K562 (cell line): ENCODE measurements around the gene RPRD1B. TPM values are rescaled to one million over a fixed set of nuclear protein-coding genes. Genes with fewer than 3 reads are reported as not detected.

ENCODE experiments used
- ATAC-seq: fragments of 200-7000 bp; cut with Tn5 transposase; 3 replicates; pipeline ENCODE4 v1.9.1; 2020; ENCODE audit warnings: moderate library complexity
- BruUV-seq: library from RNA; stranded (reverse); fragments of 400-500 nt; replicated peaks from 2 replicates; lab custom pipeline; 2021; lab: Mats Ljungman, UMichigan
- CTCF ChIA-PET: fragments of 300-600 bp; formaldehyde crosslinking; extraction: SDS; loops from one replicate; lab custom pipeline; 2021; ENCODE audit warnings: low intra/inter-chr PET ratio; lab: Yijun Ruan, JAX
- POLR2A ChIA-PET: fragments of 300-600, 350-650 bp; sonication (Branson Sonifier 250); formaldehyde crosslinking; extraction: SDS; loops from one replicate; lab custom pipeline; 2021; ENCODE audit warnings: antibody characterized with exemption, inconsistent platforms; lab: Yijun Ruan, JAX
- DNase-seq, 4 experiments: peaks; one replicate each; pipeline versions ENCODE4 v3.0.0 to v3.0.0-alpha.2; 2011 to 2018; ENCODE audit warnings: low spot score in 3 of 4, mixed read lengths in 3 of 4; ENCODE audit errors: extremely low read depth in 1 of 4
- FAIRE-seq: peaks from 2 replicates; lab custom pipeline; 2011; peaks lifted over from hg19 to GRCh38; lab: Jason Lieb, UNC
- H2AFZ ChIP-seq: 2 replicates; pipeline ENCODE4 v1.6.0; 2011; ENCODE audit warnings: low read depth, low read length, control low read depth, inconsistent platforms
- H3K27ac ChIP-seq: fragments of 200-600 bp; 3 replicates; pipeline ENCODE4 v1.8.0; 2011; ENCODE audit warnings: low read depth, mild to moderate bottlenecking, control low read depth, inconsistent platforms, low read length, moderate library complexity, mixed read lengths; ENCODE audit errors: extremely low read depth
- H3K27me3 ChIP-seq, 2 experiments: fragments of 300-600 bp in 1 of 2; 2 replicates in 1 of 2; 3 replicates in 1 of 2; pipeline versions ENCODE4 v1.6.0 to v1.8.0; 2011; ENCODE audit warnings: inconsistent platforms in 2 of 2, low read length in 2 of 2, mild to moderate bottlenecking in 1 of 2, mixed read lengths in 1 of 2, moderate library complexity in 1 of 2; ENCODE audit not compliant: control insufficient read depth in 2 of 2, insufficient read depth in 2 of 2
- H3K36me3 ChIP-seq: fragments of 300-600 bp; 3 replicates; pipeline ENCODE4 v1.8.0; 2011; ENCODE audit warnings: mild to moderate bottlenecking, low read length, inconsistent platforms; ENCODE audit not compliant: control insufficient read depth, insufficient read depth
- H3K4me1 ChIP-seq, 2 experiments: fragments of 200-600 bp in 1 of 2; replicated peaks in 1 of 2; 2 replicates in 1 of 2; 3 replicates in 1 of 2; pipeline versions ENCODE4 v1.5.1 to v1.8.0; 2011; ENCODE audit warnings: inconsistent platforms in 2 of 2, low read length in 2 of 2, mild to moderate bottlenecking in 1 of 2, mixed read lengths in 1 of 2, moderate library complexity in 1 of 2; ENCODE audit not compliant: control insufficient read depth in 2 of 2, insufficient read depth in 2 of 2
- H3K4me2 ChIP-seq: 2 replicates; pipeline ENCODE4 v1.6.1; 2011; ENCODE audit warnings: low read length, control low read depth, inconsistent platforms, mixed read lengths; ENCODE audit not compliant: insufficient read depth
- H3K4me3 ChIP-seq: fragments of 200-600 bp; sonication (generic), shearing (Covaris generic); 2 replicates; pipeline ENCODE4 v1.5.1; 2016; ENCODE audit warnings: control low read depth, inconsistent platforms
- H3K79me2 ChIP-seq: fragments of 200-600 bp; 3 replicates; pipeline ENCODE4 v1.8.0; 2011; ENCODE audit warnings: low read length, inconsistent platforms; ENCODE audit not compliant: control insufficient read depth, insufficient read depth
- H3K9ac ChIP-seq, 2 experiments: 2 replicates each; pipeline versions ENCODE4 v1.6.0 to v1.6.1; 2011; ENCODE audit warnings: low read depth in 2 of 2, low read length in 2 of 2, control low read depth in 1 of 2, inconsistent platforms in 1 of 2, mild to moderate bottlenecking in 1 of 2, mixed read lengths in 1 of 2; ENCODE audit not compliant: insufficient read depth in 1 of 2
- H3K9me1 ChIP-seq: one replicate; pipeline ENCODE4 v1.6.0; 2011; ENCODE audit warnings: inconsistent platforms, mild to moderate bottlenecking, low read length, moderate library complexity; ENCODE audit not compliant: control insufficient read depth, insufficient read depth
- H3K9me3 ChIP-seq: replicated peaks from 2 replicates; pipeline ENCODE4 v1.5.1; 2011; ENCODE audit warnings: low read depth, low read length, inconsistent platforms; ENCODE audit not compliant: control insufficient read depth, insufficient read depth
- H4K20me1 ChIP-seq: replicated peaks from 2 replicates; pipeline ENCODE4 v1.6.1; 2011; ENCODE audit warnings: low read length, inconsistent platforms, mixed read lengths; ENCODE audit not compliant: control insufficient read depth, insufficient read depth
- ARNT ChIP-seq, 2 experiments: fragments of 450-650 bp; IDR thresholded peaks; 2 replicates each; pipeline ENCODE4 v1.6.1; 2016; ENCODE audit warnings: mild to moderate bottlenecking in 1 of 2
- CREBBP ChIP-seq: IDR thresholded peaks from one replicate; pipeline ENCODE4 v1.6.1; 2012; ENCODE audit warnings: low read depth, mild to moderate bottlenecking, control low read depth, inconsistent platforms, low read length
- ETS2 ChIP-seq: IDR thresholded peaks from 2 replicates; pipeline ENCODE4 v1.6.1; 2016; ENCODE audit warnings: borderline replicate concordance, missing genetic modification characterization, mild to moderate bottlenecking, moderate library complexity, missing compliant biosample characterization; ENCODE audit not compliant: poor library complexity, severe bottlenecking
- FOXP1 ChIP-seq: sonication (generic); formaldehyde crosslinking; IDR thresholded peaks from 2 replicates; pipeline ENCODE4 v1.8.0; 2022; ENCODE audit warnings: mild to moderate bottlenecking, missing genetic modification reagents
- FUS ChIP-seq: fragments of 200-400 bp; formaldehyde crosslinking; optimal IDR thresholded peaks from 2 replicates; pipeline ENCODE3; 2017; ENCODE audit warnings: low read depth, low read length
- JUNB ChIP-seq: fragments of 450-650 bp; formaldehyde crosslinking; conservative IDR thresholded peaks from 2 replicates; pipeline ENCODE4 v1.4.0; 2020; ENCODE audit warnings: mild to moderate bottlenecking
- KDM1A ChIP-seq, 2 experiments: fragments of 450-650 bp; IDR thresholded peaks; 2 replicates each; pipeline ENCODE4 v1.6.1; 2016; ENCODE audit warnings: mild to moderate bottlenecking in 2 of 2
- MAZ ChIP-seq, 2 experiments: fragments of 450-650 bp in 1 of 2; sonication (generic) in 1 of 2; formaldehyde crosslinking; IDR thresholded peaks in 1 of 2; conservative IDR thresholded peaks in 1 of 2; 2 replicates each; pipeline versions ENCODE4 v1.4.0 to v1.5.0; 2020; ENCODE audit warnings: mild to moderate bottlenecking in 1 of 2, missing genetic modification reagents in 1 of 2
- MCM2 ChIP-seq: fragments of 450-650 bp; IDR thresholded peaks from 2 replicates; pipeline ENCODE4 v1.6.1; 2017; ENCODE audit warnings: low read depth, mild to moderate bottlenecking
- MXI1 ChIP-seq: IDR thresholded peaks from 2 replicates; pipeline ENCODE4 v1.6.1; 2011; ENCODE audit warnings: low read depth, mild to moderate bottlenecking, improper control_type of control experiment, low read length
- MYNN ChIP-seq, 2 experiments: sonication (generic); formaldehyde crosslinking in 1 of 2; IDR thresholded peaks; 2 replicates each; pipeline versions ENCODE4 v1.5.0 to v1.6.1; 2016 to 2020; ENCODE audit warnings: antibody characterized with exemption in 1 of 2, missing genetic modification reagents in 1 of 2
- NCOR1 ChIP-seq: fragments of 450-650 bp; IDR thresholded peaks from 2 replicates; pipeline ENCODE4 v1.6.1; 2016; ENCODE audit warnings: mild to moderate bottlenecking, moderate library complexity
- PHF20 ChIP-seq: fragments of 450-650 bp; IDR thresholded peaks from 2 replicates; pipeline ENCODE4 v1.6.1; 2018; ENCODE audit not compliant: partially characterized antibody
- POLR2G ChIP-seq: fragments of 200-400 bp; formaldehyde crosslinking; IDR thresholded peaks from 2 replicates; pipeline ENCODE4 v1.6.1; 2017; ENCODE audit warnings: low read depth, mild to moderate bottlenecking, antibody characterized with exemption, low read length, moderate library complexity
- PURB ChIP-seq: sonication (generic); formaldehyde crosslinking; IDR thresholded peaks from 2 replicates; pipeline ENCODE4 v1.9.0; 2021; ENCODE audit warnings: low read depth, mild to moderate bottlenecking, missing genetic modification reagents
- RB1 ChIP-seq: fragments of 450-650 bp; IDR thresholded peaks from 2 replicates; pipeline ENCODE4 v1.6.1; 2017; ENCODE audit warnings: low read depth, mild to moderate bottlenecking
- RBM34 ChIP-seq: fragments of 200-400 bp; formaldehyde crosslinking; IDR thresholded peaks from 2 replicates; pipeline ENCODE4 v1.6.1; 2018; ENCODE audit warnings: low read length, borderline replicate concordance; ENCODE audit not compliant: insufficient read depth
- RFX1 ChIP-seq: fragments of 450-650 bp; IDR thresholded peaks from 2 replicates; pipeline ENCODE4 v1.6.1; 2016; ENCODE audit warnings: mild to moderate bottlenecking, moderate library complexity
- SLC30A9 ChIP-seq: fragments of 250-450 bp; sonication (Bioruptor Pico); IDR thresholded peaks from 2 replicates; pipeline ENCODE4 v1.8.0; 2022; ENCODE audit warnings: mild to moderate bottlenecking, moderate library complexity
- SP2 ChIP-seq: IDR thresholded peaks from 2 replicates; pipeline ENCODE4 v1.6.1; 2011; ENCODE audit warnings: mild to moderate bottlenecking, low read depth, low read length, moderate library complexity; ENCODE audit not compliant: poor library complexity, severe bottlenecking; ENCODE audit errors: extremely low read depth
- TARDBP ChIP-seq: fragments of 450-650 bp; IDR thresholded peaks from 2 replicates; pipeline ENCODE4 v1.6.1; 2016
- TEAD4 ChIP-seq, 2 experiments: sonication (generic) in 1 of 2; formaldehyde crosslinking in 1 of 2; IDR thresholded peaks; 2 replicates each; pipeline versions ENCODE4 v1.6.1 to v1.8.0; 2012 to 2022; ENCODE audit warnings: borderline replicate concordance in 1 of 2, inconsistent platforms in 1 of 2, low read length in 1 of 2, mild to moderate bottlenecking in 1 of 2, missing genetic modification reagents in 1 of 2
- ZBTB1 ChIP-seq: sonication (generic); formaldehyde crosslinking; IDR thresholded peaks from 2 replicates; pipeline ENCODE4 v1.8.1; 2023; ENCODE audit warnings: missing genetic modification reagents, low read depth, mild to moderate bottlenecking, borderline replicate concordance
- ZNF253 ChIP-seq: fragments of 250-450 bp; sonication (Bioruptor Pico); conservative IDR thresholded peaks from 2 replicates; pipeline ENCODE4 v1.6.1; 2021; ENCODE audit warnings: mild to moderate bottlenecking
- ZNF507 ChIP-seq: conservative IDR thresholded peaks from 2 replicates; pipeline ENCODE4 v1.6.1; 2017; ENCODE audit warnings: missing genetic modification characterization, missing compliant biosample characterization
- WGBS: fragments of 100-300 bp; shearing (Covaris generic); methylation state at CpG from one replicate; pipeline ENCODE4 v1.1.6; 2016; ENCODE audit warnings: low coverage, mixed read lengths; ENCODE audit not compliant: insufficient coverage; ENCODE audit errors: missing lambda C conversion rate; 5-methylcytosine and 5-hydroxymethylcytosine counted together
- in situ Hi-C: fragments of 300-500 bp; cut with MboI; formaldehyde crosslinking; loops from 4 replicates; pipeline ENCODE4 v1.15.0; 2018; ENCODE audit warnings: inconsistent platforms, mixed read lengths
- intact Hi-C: fragments of 100-400 bp; cut with micrococcal nuclease; formaldehyde crosslinking; loops from 2 replicates; pipeline ENCODE4 v1.14.2; 2022
- polyA plus RNA-seq, 8 experiments: library from polyadenylated mRNA; depleted of rRNA in 4 of 8; stranded (reverse) in 5 of 8; unstranded in 3 of 8; fragments of >200 nt; fragmentation: Nextera tagmentation in 2 of 8; fragmentation: Illumina TruSeq in 1 of 8; extraction: Ambion mirVana in 2 of 8; extraction: Trizol in 1 of 8; gene quantifications; 2 replicates each; pipeline versions ENCODE4 v1.2.1 to v1.2.3, GENCODE V29; 2011 to 2014; ENCODE audit warnings: inconsistent platforms in 1 of 8, missing spikeins in 1 of 8
- total RNA-seq, 7 experiments: library from RNA; depleted of rRNA in 6 of 7; stranded (reverse); fragments of >200 nt in 6 of 7; fragmentation: Illumina TruSeq in 2 of 7; extraction: Trizol in 2 of 7; gene quantifications; 2 replicates each; pipeline versions ENCODE4 v1.2.1 to v1.2.3, GENCODE V29; 2011 to 2021; ENCODE audit warnings: low replicate concordance in 1 of 7

The RPRD1B gene
- total and polyA plus RNA-seq, 9 of the 15 experiments (the other 6 are each of a cell fraction or from before 2014, with no cell fraction given): 5.5 to 43.0 (median 24.4) TPM

GRCh38 chr20:37987602-37988290 is 45.8 kb upstream of the RPRD1B start:
- CTCF ChIA-PET: no interaction called here
- H3K36me3 ChIP-seq: peaks cover 94% of the 10 kb centered on the region
- WGBS: 54% methylated on average over 11 of the region's 12 CpGs

More at GRCh38 chr20:37987602-37988290, 45.8 kb upstream of the RPRD1B start:
- Histone ChIP-seq H3K27ac (no peak overlapping the region), H3K9ac (0 out of 4 replicates have a peak overlapping the region, but pooled peaks of 1 of the 2 experiments have one; percentile 47), H2AFZ (no peak overlapping the region), H3K4me1 (peaks cover 6 to 8% of the 10 kb centered on the region in 2 experiments; a peak in 3 of 5 replicates), H3K79me2 (no peaks in the 10 kb centered on the region), H3K9me3 (no peaks in the 10 kb centered on the region), H3K9me1 (peaks cover 9% of the 10 kb centered on the region), H3K4me3 (no peak overlapping the region), H3K27me3 (no peaks in the 10 kb centered on the region), H3K4me2 (no peak overlapping the region), H4K20me1 (peaks cover 13% of the 10 kb centered on the region)
- FAIRE-seq (no peak), DNase-seq (peak in 1 of 4 experiments; percentile 39), ATAC-seq (no peak)
- no TSS peak for BruUV-seq
- TF ChIP-seq RB1 (no peak), PURB (CRISPR knock-in tag) (no peak), FUS (no peak), MAZ (CRISPR knock-in tag; conservative IDR thresholded peaks at IDR 0.05 in 1 of 2, IDR thresholded peaks at IDR 0.05 in 1 of 2) (no peak), CREBBP (no peak), ETS2 (tag) (no peak), FOXP1 (no peak), ARNT (IDR thresholded peaks at IDR 0.05) (no peak), JUNB (no peak), ZNF507 (no peak), TEAD4 (IDR thresholded peaks at IDR 0.05; ENCODE audit: low read length) (0 out of 2 replicates have a peak, but pooled peaks have one; percentile 57), TEAD4 (CRISPR knock-in tag; IDR thresholded peaks at IDR 0.05; ENCODE audit: borderline replicate concordance) (no peak), TARDBP (no peak), MXI1 (peak; percentile 43; the same call in 1 of the 2 replicates), ZBTB1 (CRISPR knock-in tag) (no peak), MCM2 (no peak), MYNN (IDR thresholded peaks at IDR 0.05) (peak; percentile 90), MYNN (CRISPR knock-in tag; IDR thresholded peaks at IDR 0.05) (no peak), SP2 (no peak), PHF20 (no peak), NCOR1 (peak; percentile 56; the same call in 1 of the 2 replicates), SLC30A9 (CRISPR knock-in tag) (no peak), KDM1A (IDR thresholded peaks at IDR 0.05) (no peak), ZNF253 (CRISPR knock-in tag) (no peak), RBM34 (no peak), RFX1 (peak; percentile 74), POLR2G (no peak)
- in situ Hi-C loops: no loop called here
- intact Hi-C loops: no loop called here
- POLR2A ChIA-PET: interaction anchor here (1.2 kb wide), 1 partner anchor 11 kb away, joined by 4 read pairs; no protein-coding TSS in a partner anchor
